Activated CD4-positive, alpha-beta T cell treated with anti-CD3 and anti-CD28 coated beads for 48 hours (primary cell): Measurements from ENCODE around the gene UNC45A.
"Not testable (repeated sequence)": the region's sequence is repeated elsewhere in the genome, so short reads cannot be mapped to it uniquely, and the experiment has no call there.

Experiments used
- DNase-seq: peaks from one replicate; pipeline ENCODE4 v3.0.0-alpha.2; 2020

Gene UNC45A, protein sequence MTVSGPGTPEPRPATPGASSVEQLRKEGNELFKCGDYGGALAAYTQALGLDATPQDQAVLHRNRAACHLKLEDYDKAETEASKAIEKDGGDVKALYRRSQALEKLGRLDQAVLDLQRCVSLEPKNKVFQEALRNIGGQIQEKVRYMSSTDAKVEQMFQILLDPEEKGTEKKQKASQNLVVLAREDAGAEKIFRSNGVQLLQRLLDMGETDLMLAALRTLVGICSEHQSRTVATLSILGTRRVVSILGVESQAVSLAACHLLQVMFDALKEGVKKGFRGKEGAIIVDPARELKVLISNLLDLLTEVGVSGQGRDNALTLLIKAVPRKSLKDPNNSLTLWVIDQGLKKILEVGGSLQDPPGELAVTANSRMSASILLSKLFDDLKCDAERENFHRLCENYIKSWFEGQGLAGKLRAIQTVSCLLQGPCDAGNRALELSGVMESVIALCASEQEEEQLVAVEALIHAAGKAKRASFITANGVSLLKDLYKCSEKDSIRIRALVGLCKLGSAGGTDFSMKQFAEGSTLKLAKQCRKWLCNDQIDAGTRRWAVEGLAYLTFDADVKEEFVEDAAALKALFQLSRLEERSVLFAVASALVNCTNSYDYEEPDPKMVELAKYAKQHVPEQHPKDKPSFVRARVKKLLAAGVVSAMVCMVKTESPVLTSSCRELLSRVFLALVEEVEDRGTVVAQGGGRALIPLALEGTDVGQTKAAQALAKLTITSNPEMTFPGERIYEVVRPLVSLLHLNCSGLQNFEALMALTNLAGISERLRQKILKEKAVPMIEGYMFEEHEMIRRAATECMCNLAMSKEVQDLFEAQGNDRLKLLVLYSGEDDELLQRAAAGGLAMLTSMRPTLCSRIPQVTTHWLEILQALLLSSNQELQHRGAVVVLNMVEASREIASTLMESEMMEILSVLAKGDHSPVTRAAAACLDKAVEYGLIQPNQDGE

DNA sequence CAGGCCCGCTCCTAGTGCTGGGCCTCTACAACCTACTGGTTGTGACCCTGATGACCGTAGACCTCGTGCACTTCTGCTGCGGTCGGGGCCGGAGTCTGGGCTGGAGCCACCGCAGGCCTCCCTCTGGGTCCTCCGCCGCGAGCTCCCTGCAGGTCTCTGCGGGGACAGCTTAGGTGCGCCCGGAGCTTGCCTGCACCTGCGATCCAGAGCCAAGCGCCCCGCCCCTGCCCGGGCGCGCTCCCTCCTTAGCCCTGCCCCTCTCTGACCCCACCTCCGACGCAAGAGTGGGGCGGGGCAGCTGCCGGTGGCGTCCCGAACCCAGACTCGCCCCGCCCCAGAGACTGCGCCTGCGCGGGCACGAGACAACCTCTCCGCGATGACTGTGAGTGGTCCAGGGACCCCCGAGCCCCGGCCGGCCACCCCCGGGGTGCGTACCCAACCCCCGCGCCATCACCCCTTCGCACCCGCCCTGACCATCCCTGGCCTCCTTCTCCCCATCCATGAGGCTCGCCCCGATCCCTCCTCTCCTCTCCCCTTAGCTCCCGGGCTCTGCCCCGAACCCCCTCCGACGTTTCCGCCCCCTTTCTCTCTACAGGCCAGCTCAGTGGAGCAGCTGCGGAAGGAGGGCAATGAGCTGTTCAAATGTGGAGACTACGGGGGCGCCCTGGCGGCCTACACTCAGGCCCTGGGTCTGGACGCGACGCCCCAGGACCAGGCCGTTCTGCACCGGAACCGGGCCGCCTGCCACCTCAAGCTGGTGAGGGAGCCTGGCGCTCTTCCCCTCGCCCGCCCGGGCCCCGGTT, at the start of gene UNC45A:
UNC45A (plus strand) TSS at position 337 of the 803 bp plus-strand sequence; CDS start at position 377, 40 bp downstream.
- peak; percentile 98 for DNase-seq

DNA sequence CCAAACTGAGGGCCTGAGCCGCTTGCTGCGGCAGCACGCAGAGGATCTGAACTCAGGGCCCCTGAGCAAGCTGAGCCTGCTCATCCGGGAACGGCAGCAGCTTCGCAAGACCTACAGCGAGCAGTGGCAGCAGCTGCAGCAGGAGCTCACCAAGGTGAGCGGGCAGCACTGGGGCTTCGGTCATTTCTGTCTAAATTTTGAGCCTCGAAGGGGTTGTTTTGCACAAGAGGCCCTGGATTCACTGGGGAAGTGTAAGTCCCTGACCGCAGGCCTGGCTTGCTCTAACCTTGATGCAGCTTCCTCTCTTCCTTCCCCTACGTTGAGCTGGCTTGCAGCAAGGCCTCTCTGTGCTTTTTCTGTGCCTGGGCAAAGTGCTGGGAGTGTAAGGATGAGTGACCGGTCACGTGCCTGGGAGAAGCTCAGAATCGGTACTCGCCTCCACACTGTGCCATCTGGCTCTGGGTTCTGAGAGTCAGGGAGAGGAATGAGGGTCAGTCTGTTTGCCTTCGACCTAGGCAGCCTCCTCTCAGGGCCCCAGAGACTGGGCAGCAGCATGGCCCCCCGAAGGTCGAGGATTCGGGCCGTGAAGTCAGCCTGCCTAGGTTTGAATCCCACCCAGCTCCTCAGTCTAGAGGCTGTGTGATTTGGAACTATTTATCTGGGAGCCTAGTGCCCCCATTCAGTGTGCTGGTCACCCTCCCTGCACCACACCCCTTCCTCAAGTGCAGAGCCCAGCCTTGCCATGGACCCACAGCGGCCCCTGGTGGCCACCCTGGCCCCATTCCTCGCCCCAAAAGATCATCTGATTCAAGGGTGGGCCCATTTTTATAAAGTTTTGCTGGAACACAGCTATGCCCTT, 49.4 kb upstream of the UNC45A start:
- peak; percentile 88 for DNase-seq

DNA sequence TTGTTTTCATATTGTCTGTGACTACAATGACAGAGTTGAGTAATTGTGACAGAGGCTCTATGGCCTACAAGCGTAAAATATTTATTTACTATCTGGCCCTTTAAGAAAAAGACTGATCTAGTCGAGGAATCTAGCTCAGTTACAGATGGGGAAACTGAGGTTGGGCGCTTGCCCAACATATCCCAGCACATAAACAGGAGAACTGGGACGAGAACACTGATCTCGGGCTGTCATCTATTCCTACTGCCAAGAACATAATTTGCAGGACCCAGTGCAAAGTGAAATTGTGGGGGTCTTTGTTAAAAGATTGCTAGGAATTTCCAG, 48.8 kb upstream of the UNC45A start:
- no peak for DNase-seq

DNA sequence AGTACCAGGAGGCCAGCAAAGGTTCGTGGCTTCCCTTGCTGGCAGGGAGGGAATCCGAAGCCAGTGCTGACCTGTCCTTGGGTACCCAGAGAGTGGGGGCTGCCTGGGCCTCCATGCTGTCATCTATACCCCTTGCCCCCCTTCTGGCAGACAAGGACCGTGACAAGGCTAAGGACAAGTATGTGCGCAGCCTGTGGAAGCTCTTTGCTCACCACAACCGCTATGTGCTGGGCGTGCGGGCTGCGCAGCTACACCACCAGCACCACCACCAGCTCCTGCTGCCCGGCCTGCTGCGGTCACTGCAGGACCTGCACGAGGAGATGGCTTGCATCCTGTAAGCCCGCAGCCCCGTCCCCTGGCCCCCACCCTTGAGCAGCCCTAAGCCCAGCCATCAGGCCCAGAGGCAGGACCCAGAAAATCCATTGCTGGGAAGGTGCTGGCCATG, 48.0 kb upstream of the UNC45A start:
- no peak for DNase-seq

DNA sequence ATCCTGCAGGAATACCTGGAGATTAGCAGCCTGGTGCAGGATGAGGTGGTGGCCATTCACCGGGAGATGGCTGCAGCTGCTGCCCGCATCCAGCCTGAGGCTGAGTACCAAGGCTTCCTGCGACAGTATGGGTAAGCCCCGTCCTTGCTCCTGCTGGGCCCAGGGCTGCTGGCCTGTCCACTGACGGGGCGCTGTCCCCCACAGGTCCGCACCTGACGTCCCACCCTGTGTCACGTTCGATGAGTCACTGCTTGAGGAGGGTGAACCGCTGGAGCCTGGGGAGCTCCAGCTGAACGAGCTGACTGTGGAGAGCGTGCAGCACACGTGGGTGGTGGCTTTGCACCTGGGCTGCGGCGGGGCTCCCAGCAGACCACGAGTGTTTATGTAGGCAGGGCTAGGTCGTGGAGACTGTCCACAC, 45.8 kb upstream of the UNC45A start:
- no peak for DNase-seq

DNA sequence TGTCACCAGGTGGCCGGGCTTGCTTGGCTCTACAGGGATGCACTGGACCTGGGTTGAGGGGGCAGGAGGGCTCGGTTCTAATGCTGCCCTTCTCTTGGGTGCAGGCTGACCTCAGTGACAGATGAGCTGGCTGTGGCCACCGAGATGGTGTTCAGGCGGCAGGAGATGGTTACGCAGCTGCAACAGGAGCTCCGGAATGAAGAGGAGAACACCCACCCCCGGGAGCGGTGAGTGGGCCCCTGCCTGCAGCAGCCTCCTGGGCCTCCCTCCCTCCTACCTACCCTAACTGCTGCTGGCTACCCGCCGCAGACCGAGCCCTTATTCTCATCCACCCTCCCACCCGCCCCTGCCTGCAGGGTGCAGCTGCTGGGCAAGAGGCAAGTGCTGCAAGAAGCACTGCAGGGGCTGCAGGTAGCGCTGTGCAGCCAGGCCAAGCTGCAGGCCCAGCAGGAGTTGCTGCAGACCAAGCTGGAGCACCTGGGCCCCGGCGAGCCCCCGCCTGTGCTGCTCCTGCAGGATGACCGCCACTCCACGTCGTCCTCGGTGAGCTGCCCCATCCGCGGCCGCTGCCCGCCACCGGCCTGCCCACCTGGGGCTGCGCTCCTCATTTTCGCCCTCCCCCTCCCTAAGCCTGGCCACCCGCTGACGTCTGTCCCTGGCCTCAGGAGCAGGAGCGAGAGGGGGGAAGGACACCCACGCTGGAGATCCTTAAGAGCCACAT, 45.2 kb upstream of the UNC45A start:
- DNase-seq = no peak

DNA sequence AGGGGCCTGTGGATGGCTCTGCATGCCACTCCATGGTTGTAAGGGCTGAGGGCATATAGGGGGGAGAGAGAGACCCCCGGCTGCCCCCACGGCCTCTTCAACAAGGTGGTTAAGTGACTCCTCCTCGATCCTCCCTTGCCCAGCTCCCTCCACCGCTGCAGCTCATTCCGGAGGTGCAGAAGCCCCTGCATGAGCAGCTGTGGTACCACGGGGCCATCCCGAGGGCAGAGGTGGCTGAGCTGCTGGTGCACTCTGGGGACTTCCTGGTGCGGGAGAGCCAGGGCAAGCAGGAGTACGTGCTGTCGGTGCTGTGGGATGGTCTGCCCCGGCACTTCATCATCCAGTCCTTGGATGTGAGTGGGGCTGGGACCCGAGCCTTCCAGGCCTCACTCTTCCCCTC, 44.2 kb upstream of the UNC45A start:
- no peak for DNase-seq

DNA sequence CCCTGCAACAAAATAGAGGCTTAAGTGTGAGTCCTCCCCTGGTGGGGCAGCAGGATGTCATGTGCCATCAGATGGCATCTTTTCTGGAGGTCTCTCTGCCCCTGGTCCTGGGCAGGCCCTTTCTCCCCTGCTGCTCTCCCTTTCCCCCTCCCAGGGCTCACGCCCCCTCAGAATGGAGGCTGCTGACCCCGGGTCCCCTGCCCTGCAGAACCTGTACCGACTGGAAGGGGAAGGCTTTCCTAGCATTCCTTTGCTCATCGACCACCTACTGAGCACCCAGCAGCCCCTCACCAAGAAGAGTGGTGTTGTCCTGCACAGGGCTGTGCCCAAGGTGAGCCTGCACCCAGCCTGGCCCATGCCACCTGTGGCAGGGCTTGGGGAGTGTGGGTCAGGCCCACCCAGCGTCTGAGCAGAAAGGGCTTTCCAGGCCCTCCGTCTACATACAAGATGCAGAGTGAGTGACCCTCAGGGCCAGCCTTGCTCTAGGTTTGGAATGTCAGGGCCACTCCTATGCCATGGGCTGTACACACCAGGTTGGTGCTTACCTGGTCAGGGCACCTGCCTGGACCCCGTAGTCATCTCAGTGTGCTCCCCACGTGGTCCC, 43.6 kb upstream of the UNC45A start:
- DNase-seq = no peak

DNA sequence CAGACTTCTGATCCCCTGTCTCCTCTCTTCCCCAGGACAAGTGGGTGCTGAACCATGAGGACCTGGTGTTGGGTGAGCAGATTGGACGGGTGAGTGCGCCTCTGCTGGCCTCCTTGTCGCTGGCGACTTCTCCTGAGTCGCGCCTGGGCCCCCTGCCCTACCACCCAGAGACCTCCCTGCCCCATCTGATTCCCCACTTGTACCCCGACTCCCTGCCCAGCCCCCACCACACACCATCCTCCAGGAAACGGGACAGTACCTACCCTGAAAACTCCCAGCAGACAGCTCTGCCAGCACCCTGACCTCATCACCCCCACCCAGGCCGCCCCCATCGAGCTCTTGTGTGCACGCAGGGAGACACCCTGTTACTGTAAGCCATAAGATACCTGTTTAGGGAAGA, 43.1 kb upstream of the UNC45A start:
- DNase-seq = no peak

DNA sequence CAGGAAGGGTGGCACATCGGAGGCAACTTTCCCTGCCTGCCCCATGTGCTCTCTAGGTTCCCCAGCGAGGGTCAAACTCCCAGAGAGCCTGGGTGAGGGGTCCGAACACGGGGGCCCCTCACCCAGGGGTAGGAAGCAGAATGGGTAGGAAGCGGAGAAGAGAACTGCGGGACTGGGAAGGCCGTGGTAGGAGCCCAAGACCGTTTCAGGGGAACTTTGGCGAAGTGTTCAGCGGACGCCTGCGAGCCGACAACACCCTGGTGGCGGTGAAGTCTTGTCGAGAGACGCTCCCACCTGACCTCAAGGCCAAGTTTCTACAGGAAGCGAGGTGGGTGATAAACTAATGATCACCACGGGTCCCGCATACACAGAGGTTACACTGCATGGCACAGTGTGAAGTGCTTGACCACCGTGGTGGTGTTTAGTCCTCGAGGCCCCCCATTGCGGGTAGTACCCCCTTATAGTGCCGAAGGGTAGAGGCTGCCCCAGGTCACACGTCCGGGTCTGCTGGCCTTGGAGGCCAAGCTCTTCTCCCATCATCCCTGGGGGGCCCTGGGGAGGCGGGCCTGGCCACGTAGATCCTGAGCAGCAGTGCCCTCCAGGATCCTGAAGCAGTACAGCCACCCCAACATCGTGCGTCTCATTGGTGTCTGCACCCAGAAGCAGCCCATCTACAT, 42.4 kb upstream of the UNC45A start:
- DNase-seq = no peak

DNA sequence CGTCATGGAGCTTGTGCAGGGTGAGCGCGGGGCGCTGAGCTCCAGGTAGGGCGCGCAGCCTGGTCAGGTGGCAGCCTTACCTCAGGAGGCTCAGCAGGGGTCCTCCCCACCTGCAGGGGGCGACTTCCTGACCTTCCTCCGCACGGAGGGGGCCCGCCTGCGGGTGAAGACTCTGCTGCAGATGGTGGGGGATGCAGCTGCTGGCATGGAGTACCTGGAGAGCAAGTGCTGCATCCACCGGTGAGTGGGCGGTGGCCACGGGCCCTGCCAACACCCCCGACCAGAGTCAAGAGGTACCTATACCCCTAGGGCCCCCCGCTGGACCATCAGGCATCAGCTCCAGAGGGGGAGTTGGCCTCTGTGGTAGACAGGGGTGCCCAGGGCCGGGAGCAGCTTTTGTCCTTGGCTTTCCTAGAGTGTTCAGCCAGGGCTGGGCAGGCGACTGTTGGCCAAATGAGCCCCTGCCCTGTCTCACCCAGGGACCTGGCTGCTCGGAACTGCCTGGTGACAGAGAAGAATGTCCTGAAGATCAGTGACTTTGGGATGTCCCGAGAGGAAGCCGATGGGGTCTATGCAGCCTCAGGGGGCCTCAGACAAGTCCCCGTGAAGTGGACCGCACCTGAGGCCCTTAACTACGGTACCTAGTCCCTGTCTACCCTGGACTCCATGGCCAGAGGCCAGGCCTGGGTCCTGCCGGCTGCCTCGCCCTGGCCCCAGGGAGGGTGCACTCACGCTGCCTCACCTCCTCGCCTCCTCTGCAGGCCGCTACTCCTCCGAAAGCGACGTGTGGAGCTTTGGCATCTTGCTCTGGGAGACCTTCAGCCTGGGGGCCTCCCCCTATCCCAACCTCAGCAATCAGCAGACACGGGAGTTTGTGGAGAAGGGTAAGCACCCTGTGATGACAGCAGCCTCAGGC, 41.7 kb upstream of the UNC45A start:
- peak; percentile 37 for DNase-seq

DNA sequence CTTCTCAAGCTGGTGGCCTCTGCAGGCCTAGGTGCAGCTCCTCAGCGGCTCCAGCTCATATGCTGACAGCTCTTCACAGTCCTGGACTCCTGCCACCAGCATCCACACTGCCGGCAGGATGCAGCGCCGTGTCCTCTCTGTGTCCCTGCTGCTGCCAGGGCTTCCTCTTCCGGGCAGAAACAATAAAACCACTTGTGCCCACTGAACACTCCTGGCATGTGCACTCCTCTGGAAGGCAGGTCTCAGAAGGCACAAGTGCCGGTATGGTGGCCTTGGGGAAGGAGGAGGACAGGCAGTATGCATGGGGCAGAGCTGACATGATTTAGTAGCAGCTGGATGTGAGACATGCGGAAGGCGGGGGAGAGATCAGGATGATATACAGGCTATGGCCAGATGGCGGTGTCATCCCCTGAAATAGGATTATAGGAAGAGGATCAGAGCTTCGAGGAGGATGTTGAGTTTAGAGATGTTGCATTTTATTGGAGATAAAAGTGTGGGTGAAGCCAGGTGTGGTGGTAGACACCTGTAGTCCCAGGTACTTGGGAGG, 39.4 kb upstream of the UNC45A start:
- DNase-seq = no peak

DNA sequence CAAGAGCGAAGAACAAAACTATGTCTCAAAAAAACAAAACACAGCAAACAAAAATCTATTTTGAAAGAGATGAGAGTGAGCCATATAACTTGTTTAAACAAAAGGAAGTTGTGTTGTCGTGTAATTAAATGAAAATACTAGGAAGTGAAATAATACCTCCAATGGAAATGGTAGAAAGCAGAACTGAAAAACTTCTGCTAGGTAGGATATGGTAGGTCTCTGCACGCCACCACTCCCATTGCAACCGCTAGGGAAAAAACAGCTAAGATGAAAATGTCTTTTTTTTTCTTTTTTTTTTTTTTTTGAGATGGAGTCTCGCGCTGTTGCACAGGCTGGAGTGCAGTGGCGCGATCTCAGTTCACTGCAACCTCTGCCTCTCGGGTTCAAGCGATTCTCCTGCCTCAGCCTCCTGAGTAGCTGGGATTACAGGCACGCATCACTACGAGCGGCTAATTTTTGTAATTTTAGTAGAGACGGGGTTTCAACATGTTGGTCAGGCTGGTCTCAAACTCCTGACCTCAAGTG, 37.9 kb upstream of the UNC45A start:
- not testable (repeated sequence) for DNase-seq

DNA sequence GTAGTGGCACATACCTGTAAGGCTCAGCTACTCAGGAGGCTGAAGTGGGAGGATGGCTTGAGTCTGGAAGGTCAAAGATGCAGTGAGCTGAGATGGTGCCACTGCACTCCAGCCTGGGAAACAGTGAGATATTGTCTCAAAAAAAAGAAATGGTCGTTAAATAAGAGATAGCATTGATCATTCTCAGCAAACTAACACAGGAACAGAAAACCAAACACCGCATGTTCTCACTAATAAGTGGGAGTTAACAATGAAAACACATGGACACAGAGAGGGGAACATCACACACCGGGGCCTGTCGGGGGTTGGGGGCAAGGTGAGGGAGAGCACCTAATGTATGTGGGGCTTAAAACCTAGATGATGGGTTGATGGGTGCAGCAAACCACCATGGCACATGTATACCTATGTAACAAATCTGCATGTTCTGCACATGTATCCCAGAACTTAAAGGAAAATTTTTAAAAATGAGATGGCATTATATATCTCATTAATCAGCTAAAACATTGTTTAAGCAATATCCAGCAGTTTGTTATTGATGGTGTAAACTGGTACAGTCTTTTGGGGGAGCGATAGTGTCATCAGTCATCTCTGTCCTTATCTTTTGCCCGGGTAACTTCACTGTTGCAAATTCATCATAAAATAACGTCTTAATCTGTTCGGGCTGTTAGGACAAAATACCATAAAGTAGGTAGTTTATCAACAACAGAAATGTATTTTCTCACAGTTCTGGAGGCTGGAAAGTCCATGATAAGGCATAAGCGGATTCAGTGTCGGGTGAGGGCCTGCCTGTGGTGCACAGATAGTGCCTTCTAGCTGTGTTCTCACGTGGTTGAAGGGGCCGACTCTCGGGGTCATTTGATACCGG, 33.7 kb upstream of the UNC45A start:
- DNase-seq = no peak

DNA sequence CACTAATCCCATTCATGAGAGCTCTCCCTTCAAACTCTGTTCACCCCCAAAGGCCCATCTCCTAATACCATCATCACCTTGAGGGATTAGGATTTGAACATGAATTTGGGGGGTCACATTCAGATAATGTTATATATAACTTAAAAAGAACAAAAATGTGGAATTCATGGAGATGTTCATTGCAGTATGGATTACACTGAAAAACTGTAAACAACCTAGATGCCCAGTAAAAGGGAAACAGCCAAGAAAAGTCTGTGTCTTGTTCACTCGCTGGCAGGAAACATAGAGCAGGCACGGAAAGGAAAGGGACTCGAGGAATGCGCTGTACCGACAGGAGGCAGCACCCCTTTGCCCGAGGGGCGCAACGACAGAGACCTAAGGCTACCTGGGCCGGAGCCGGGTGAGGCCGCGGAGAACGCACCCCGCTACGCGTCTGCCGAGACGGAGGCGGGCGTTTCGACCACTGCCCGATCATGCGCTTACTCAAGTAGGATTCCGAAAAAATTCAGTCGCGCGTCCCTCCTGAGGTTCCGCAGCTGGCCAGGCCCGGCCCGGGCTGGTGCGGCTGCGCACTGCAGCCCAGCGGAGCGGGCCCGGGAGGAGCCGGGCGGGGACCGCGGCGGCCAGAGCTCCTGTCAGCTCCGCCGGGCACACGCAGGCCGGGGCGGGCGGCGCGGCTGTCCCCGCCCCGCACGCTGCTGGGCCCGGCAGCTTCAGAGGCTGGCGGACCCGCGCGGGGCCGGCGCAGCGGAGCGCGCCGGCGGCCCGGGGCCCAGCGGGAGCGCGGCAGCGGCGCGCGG, 32.8 kb upstream of the UNC45A start:
- DNase-seq = peak; percentile 75

DNA sequence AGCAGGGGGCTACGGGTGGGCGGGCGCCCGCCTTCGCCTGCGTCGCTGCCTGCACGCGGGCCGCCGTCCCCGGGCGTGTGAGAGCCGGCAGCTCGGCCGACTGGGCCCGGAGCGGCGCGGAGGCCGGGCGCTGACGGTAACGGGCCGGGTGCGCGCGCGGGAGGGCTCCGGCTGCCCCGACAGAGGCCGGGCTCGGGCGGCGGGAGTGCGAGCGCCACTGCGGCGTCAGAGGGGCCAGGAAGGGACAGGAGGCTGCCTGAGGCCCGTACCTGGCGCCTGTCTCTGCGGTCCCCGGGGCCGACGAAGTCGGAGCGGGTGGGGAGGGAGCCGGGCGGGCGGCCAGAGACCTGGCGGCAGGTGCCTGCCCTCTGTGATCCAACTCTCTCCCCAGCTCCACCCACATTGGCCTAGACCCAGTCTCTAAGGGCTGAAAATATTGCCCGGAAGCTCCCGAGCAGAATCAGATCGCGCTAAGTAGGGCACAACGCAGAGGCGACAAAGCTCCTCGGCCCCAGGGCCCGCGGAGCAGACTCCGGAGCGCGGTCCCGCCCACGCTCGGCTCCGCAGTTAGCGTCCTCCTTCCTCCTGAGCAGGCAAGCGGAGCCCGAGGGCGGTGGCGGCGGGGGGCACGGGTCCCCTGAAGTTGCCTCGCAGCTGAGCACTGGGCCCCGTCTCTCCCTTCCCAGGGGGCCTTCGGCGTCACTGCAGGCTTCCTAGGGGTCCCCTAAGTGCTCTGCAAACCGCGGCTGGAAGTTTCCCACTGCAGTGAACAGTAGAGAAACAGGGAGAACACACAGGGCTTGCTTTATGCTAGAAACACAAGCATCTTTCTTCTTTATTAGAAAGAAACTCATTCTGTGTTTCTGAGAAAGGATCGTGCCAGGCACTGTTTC, 32.0 kb upstream of the UNC45A start, which contains the start of gene MAN2A2:
MAN2A2 (plus strand) TSS at position 463 of the 893 bp plus-strand sequence. CDS start 906 bp downstream, outside the sequence.
- peak; percentile 87 for DNase-seq
